CD4-positive, alpha-beta T cell treated with Interleukin-4 for 4 hours (primary cell): ENCODE measurements around the gene TST.
"Not testable (repeated sequence)": the region's sequence is repeated elsewhere in the genome, so short reads cannot be mapped to it uniquely, and the experiment has no call there.

ENCODE experiments used
- DNase-seq: peaks from one replicate; pipeline ENCODE4 v3.0.0-alpha.2; 2020

Gene TST

GRCh38 chr22:37012262-37012904 is 6.9 kb downstream of the TST start:
- DNase-seq = no peak

- DNase-seq = no peak
These were observed 7.8 kb downstream of the TST start for GRCh38 chr22:37011472-37011871.

GRCh38 chr22:37010976-37011375 is 8.3 kb downstream of the TST start:
- no peak for DNase-seq

DNA sequence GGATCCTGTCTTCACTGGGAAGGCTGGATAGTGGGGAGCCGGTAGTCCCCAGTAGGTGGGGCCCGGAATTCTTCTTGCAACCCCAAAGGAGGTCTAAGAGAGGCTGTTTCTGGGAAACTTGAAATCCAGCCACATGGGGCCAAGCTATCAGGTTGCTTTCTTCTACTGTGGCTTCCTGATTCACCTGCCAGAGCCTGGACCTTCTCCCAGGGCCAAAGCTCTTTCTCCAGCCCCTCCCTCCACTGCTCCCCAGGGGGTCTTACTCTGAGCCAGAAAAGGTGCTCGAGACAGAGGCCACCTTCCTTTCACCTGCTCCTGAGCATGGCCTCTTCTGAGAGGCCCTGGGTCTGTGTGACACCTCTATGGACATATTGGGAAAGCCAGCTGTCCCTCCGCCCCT is 9.1 kb downstream of the TST start:
- DNase-seq = no peak

DNA sequence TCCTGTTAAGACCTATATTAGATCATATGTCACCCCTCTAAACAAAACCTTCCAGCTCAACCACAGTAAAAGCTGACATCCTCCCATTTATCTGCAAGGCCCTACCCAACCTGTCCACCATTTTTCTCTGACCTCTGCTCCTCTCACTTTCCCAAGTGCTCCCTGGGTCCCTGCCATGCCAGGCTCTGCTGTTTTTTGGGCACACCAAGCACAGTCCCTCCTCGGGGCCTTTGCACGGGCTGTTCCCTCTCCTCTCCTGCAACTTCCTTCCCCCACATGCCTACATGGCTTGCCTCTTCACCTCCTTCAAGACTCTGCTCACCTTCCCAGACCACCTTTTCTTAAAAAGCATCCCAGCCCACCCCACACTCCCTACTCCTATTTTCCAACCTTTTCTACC is 9.8 kb downstream of the TST start:
- no peak for DNase-seq

- no peak for DNase-seq
These were observed 10.9 kb downstream of the TST start for GRCh38 chr22:37008365-37008764.

DNA sequence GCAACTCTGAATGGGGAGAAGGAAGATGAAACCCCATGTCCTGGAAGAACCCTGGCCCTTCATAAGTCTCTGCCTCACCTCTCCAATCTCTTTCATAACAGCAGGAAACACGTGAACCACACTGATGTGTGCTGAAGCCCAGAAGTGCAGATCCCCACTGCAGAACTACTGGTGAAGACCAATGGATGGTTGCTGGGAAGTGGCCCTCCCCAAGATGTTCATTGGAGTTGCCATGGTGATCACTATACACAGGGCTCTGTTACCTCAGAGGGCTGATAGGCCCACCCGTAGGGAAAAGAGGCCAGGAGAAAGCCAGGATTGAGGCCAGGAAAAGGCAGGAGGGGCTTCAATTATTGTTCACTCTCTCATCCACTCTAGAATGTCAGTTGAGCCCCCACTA is 11.6 kb downstream of the TST start:
- DNase-seq = no peak

DNA sequence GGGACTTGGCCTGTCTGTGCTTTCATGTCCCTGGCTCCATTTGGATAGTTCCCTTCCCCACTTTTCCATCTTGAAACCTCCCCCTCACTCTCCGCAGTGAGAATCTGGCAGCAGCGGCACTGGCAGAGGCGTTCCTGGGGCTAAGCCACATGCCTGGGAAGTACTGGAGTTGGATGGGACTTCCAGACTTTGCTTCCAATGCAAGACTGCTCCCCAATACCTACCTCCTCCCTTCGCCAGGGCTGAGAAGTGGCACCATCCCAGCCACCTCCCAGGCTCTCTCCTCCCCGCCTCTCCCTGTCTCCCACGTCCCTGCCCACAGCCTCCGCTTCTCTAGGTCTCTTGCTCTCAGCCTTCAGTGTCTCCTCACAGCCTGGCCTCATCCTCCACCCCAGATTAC is 16.6 kb downstream of the TST start:
- no peak for DNase-seq

- no peak for DNase-seq
These were observed 17.4 kb downstream of the TST start for GRCh38 chr22:37001826-37002225.

DNA sequence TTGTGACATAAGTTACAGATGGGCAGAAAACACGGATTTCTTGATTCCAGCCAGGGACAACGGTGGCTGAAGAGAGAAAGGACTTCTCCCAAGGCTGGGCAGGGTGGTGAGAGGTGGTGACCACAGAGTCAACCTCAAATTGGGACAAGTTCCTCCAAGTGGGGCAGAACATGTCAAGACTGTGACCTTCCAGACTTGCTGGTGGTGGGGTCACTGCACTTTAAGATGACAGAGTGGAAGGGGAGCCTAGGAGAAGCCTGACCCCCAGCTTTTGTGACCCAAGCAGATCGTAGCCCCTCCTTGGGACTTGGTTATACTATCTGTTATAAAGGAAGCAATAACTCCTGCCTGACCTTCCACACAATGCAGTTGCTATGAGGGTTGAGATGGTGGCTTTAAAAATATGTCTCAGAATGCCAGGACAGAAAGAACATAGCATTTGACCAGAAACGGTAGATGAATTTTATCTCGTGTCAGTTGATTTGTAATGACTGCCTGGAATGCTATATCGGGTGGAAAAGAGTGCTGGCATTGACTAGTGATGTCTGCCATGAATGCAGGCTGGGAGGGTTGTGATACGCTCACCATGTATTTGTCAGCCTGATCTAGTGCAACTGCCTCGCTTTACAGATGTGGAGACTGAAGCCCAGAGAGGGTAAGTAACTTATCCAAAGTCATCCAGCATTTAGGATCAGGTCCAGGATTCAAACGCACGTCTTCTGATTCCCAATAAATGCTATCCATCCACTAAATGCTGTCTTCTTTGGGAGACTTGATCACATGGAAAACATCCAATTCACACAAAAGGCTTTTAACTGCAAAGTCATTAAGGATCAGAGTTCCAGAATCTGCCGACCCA is 18.3 kb downstream of the TST start:
- DNase-seq = no peak

DNA sequence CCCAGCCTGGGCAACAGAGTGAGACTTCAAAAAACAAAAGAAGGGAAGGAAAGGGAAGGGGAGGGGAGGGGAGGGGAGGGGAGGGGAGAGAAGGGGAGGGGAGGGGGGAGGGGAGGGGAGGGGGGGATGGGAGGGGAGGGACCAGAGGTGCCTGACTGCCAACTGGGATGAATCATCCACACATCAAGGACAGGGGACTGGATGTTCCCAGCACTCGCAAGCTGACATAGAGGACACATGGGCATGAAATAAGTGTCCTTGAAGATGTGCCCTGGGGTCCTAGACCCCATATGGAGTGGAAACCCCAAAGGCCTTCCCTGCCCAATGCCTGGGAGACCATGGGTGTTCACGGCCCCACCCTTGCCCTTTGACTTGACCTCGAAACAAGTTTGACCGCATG is 19.8 kb downstream of the TST start:
- no peak for DNase-seq

DNA sequence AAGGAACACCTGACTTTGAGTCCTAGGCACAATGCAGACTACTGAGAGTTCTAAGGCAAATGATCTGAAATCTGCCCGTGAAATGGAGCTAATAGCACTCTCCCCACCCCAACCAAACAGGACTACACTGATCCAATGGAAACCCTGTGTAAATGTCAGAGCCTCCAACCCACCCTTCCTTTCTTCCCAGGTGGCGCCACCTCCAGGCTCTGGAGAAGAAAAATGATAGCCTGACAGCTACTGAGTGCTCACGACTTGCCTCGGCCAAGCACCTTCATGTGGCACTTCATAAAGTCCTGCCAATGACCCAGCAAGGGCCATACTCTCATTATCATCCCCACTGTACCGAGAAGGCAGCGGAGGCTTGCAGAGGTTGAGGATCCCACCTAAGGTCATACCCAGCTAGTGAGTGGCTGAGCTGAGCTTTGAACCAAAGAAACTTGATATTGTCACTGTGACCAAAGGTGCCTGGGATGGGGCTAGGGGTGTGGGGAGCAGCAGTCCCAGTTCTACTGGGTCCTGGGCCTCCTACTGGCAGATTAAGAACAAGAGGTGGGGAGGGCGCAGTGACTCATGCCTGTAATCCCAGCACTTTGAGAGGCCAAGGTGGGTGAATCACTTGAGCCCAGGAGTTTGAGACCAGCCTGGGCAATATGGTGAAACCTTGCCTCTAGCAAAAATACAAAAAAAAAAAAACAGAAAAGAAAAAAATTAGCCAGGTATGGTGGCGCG is 20.5 kb downstream of the TST start:
- DNase-seq = no peak

- no peak for DNase-seq
These were observed 21.5 kb downstream of the TST start for GRCh38 chr22:36997746-36998145.

DNA sequence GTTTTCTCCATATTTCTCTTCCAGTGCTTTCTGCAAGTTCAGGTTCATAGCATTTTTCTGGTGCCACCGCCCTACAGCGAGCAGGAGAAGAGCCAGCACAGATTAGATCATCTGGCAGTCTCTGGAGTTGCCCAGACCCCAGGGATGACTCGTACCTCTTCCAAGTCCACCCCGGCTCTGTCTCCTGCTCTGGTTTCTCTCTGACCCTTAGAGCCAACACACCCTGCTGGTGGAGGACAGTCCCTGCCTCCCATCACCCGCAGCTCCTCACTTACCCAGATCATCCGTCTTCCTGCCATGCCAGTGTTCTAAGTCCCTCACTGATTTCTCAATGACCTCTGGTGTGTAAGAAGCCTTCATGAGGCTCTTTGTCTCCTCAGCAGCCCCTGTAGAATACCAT is 28.0 kb downstream of the TST start:
- DNase-seq = no peak

- DNase-seq = no peak
These were observed 28.8 kb downstream of the TST start for GRCh38 chr22:36990457-36990856.

- not testable (repeated sequence) for DNase-seq
These were observed 30.2 kb downstream of the TST start for GRCh38 chr22:36989012-36989411.

DNA sequence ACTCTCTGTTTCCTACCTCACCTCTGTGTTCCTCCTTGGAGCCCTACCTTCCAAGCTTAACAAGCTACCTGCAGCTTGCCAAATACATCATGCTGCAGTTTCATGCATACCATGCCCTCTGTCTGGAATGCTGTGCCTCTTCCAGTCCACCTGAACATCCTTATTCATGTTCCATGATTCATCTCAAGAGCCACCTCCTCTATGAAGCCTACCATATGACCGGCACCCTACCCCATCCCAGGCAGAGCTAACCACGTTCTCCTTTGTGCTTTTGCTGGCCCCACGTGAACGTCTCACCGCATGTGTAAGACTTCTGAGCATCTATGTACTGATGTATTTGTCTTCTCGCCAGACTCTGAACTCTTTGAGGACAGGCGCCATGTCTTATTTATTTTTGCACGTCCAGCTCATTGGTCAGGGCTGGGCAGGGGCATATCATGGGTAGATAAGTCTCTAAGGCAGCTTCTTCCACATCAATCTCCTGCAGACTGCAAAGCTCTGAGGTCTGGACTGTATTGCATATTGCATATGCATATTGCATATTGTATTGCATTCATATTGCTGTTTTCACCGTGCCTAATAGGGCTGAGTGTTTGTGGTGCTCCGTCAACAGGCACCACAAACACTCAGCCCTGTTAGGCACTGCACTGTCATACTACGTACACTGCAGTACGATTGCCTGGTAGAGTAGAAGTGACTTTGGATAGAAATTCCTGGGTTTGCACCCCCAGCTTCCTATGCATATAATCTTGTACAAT is 31.0 kb downstream of the TST start:
- no peak for DNase-seq

GRCh38 chr22:36986242-36986821 is 32.9 kb downstream of the TST start:
- DNase-seq = no peak

GRCh38 chr22:36985211-36985889 is 33.9 kb downstream of the TST start:
- DNase-seq = no peak

DNA sequence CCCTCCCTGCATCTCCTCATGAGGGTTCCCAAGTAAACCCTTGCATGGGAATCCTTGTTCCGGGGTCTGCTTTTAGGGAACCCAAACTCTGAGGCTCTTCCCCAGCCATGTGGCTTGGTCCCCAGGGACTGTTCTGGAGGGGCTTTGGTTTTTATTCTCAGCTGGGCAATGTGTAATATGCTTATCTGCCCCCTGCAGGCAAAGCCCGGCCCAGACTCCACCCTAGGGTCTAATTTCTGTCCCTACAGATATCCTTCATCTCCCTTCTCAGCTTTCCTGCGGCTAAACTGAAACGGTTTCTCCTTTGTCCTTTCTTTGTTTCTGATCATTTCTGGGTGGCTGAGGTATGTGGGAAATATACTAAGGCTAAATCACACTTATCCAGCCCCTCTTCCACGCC is 37.1 kb downstream of the TST start:
- DNase-seq = no peak

GRCh38 chr22:36981247-36981775 is 37.9 kb downstream of the TST start:
- DNase-seq = no peak
